GM18868 (cell line): ENCODE results near the gene C8G.
A peak's percentile ranks its signal among the peaks of the same experiment; 100 is the strongest.

Experiments
- ATAC-seq: cut with Tn5 transposase; IDR thresholded peaks from one replicate; pipeline ENCODE4 v1.9.1; 2021; ENCODE audit warnings: mild to moderate bottlenecking, moderate library complexity; ENCODE audit not compliant: unreplicated experiment

The C8G gene

DNA sequence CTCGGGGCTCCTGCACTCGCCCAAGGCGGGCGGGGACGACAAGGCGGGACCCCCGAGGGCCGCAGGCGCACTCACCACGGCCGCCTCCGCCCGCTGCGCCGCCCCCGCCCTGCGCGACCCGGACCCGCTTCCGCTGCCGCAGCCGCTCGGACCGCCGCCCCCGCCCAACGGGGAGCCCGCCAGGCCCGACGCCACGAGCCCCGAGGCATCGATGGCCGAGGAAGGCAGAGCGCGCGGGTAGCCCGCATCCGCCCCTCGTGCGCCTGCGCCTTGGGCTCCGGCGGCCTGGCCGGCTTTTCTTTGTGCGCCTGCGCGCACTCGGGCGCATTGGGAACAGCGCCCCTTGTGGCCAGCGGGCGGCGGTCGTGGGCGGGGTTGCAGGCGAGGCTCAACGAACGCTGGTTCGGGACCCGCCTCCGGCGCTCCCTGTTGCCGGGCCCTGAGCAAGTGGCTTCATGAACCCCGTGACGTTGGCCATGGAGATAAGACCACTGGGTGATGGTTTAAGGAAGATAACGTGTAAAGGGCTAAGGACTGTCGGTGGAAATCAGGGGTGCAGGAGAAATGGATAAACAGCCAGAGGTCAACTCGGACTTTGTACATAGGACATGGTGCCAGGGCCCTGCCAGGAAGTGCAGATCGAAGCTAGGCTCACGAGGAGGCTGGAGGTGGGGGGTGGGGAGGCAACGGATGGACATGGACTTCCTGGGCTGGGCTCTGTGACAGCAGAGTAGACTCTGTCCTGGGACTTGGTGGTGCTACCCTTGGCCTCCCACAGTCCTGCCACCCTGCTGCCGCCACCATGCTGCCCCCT lies at the start of gene C8G, which contains the start of gene FBXW5:
TSS of gene C8G (plus strand) at position 725 of the 814 bp plus-strand sequence. CDS start at position 803, 78 bp downstream.
TSS of gene FBXW5 (minus strand) at position 220 of the 814 bp plus-strand sequence. CDS start 655 bp downstream, outside the sequence.
- peak; percentile 79 for ATAC-seq

DNA sequence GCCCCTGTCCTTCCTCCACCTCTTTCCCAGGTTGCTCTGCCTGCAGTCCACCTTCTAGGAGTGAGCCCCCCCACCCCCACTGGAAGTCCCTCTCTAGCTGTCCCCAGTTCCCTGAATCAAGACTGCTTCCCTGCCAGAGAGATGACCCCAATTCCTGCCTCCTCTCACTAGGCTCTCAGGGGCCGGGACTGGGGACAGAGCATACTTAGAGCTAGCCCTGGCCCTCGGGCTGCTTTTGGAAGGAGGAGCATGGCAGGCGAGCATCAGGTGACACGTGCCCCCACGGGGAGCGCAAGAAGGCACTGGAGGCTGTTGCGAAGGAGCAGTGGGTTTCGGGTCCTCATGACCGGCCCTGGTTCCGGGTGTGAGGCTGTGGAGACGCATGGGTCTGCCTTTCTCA lies 49.0 kb upstream of the C8G start:
- no peak for ATAC-seq

GRCh38 chr9:136898483-136899100 lies 46.5 kb upstream of the C8G start:
- ATAC-seq, result no peak

DNA sequence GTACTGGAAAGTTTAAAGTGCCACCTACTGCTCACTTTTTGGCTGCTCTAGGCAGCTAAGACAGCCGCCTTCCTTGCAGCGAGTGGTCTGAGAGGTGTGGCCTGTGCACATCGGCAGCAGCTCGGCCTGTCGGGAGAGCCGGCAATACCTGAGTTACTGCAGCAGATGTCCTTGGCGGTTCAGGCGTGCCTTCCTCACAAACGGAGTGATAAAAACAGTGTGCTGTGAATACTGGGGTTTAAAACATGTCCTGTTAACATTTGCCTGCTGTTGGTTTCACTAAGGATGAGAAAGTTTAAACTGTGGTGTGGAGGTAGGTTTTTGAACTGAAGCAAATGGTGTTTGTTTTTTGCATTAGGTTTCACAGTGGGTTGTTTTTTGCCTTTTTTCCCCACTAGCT lies 45.8 kb upstream of the C8G start:
- ATAC-seq, result no peak

DNA sequence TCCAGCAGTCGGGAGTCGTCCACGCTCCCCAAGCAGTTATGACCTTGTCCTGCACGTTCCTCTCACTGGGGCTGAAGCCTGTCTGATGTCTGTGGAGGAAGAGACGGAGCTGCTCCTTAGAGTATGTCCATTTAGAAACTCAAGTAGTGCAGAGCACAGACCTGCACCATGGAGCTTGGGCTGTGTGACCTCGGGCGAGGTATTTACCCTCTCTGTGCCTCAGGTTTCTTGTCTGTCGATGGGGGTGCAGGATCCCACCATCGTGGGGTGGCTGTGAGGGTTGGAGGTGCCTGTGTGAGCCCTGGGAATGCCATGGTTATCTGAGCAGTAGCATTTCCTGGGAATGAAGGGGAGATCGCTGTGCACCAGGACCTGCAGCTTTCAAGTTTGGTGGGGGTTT lies 44.5 kb upstream of the C8G start:
- ATAC-seq, result no peak

GRCh38 chr9:136900988-136901515 lies 44.0 kb upstream of the C8G start:
- ATAC-seq, result no peak

- peak; percentile 63 for ATAC-seq
Measured at GRCh38 chr9:136901516-136902258, 43.4 kb upstream of the C8G start.

DNA sequence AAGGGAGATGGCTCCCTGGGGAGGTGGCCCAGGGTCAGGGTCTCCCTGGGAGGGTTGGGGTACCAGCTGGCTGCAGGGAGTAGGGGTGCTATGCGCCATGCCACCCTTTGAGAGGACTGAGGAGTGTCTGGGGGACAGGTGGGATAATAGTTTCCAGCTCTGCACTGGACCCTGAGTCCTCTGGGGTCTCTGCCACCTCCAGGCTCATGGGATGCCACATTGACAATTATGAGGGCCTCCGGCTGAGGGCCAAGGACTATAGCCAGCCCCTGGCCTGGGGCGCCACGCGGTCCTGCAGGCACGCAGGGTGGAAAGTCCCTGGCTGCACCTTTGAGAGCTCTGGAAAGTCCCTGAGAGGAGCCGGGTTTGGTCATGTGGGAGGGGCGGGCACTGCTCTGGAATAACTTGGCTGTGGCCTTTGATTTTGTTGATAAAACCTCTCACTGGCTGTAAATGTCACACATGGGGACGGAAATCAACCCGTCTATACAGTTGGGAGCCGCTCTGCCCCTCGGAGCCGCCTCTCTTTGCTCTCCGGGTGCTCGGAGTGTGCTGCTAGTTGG lies 42.7 kb upstream of the C8G start:
- peak; percentile 66 for ATAC-seq

DNA sequence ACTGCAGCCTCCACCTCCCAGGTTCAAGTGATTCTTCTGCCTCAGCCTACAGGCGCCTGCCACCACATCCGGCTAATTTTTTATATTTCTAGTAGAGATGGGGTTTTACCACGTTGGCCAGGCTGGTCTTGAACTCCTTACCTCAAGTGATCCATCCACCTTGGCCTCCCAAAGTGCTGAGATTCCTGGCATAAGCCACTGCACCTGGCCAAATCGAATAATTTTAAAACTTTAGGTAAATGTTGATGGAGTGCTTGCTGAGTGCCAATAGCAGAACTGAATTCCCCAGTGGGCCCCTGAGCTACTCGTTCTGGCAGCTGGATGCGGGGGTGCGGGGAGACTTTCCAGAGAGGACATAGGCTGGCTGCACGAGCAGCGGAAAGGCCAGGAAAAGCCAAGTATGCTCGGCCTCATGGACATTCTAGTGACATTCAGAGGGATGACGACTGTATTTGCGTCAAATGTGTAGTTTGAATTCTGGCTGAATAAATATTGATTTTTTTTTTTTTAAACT lies 41.9 kb upstream of the C8G start:
- no peak for ATAC-seq

DNA sequence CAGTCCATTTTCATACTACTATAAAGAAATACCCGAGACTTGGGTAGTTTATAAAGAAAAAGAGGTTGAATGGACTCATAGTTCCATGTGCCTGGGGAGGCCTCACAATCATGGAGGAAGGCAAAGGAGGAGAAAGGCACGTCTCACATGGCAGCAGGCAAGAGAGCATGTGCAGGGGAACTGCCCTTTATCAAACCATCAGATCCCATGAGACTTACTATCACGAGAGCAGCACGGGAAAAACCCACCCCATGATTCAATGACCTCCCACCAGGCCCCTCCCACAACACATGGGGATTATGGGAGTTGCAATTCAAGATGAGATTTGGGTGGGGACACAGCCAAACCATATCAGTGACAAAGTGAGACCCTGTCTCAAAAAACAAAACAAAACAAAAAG lies 38.8 kb upstream of the C8G start:
- ATAC-seq, result no peak

GRCh38 chr9:136907011-136907914 lies 37.8 kb upstream of the C8G start:
- no peak for ATAC-seq

DNA sequence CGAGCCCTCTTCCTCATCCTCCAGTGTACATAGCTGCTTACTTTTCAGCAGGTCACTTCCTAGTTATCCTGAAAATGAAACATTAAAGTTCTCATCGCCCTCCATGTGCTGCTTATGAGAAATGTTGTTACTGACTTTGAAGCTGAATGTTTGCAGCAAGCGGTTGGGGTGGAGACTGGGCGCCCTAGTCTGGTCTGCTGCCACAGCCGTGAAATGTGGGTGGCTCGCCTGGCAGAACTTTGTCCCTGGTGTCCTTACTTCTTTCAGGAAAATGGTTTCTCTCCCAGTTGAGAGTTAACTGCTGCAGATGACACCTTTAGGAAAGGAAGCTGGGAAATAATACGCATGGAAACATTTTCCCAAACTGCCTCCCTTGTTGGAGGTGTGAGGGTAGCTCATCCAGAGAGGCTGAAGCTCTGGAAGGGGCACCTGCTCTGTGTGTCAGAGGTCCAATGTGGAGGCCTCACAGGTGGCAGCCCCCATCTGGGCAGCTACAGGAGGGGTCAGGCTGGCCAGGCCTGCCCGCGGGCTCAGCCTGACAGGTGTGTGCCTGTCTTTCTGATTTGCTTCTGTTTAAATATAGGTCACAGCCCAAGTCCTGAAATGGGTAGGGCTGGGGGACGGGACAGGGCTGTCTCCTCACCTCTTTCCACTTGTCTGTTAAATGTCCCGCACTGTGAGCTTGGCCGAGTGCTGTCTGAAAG lies 34.7 kb upstream of the C8G start:
- no peak for ATAC-seq

GRCh38 chr9:136910901-136911245 lies 34.2 kb upstream of the C8G start:
- ATAC-seq, result no peak

GRCh38 chr9:136913701-136914438 lies 31.2 kb upstream of the C8G start:
- no peak for ATAC-seq

- ATAC-seq, result no peak
Measured at GRCh38 chr9:136915632-136916329, 29.3 kb upstream of the C8G start.

DNA sequence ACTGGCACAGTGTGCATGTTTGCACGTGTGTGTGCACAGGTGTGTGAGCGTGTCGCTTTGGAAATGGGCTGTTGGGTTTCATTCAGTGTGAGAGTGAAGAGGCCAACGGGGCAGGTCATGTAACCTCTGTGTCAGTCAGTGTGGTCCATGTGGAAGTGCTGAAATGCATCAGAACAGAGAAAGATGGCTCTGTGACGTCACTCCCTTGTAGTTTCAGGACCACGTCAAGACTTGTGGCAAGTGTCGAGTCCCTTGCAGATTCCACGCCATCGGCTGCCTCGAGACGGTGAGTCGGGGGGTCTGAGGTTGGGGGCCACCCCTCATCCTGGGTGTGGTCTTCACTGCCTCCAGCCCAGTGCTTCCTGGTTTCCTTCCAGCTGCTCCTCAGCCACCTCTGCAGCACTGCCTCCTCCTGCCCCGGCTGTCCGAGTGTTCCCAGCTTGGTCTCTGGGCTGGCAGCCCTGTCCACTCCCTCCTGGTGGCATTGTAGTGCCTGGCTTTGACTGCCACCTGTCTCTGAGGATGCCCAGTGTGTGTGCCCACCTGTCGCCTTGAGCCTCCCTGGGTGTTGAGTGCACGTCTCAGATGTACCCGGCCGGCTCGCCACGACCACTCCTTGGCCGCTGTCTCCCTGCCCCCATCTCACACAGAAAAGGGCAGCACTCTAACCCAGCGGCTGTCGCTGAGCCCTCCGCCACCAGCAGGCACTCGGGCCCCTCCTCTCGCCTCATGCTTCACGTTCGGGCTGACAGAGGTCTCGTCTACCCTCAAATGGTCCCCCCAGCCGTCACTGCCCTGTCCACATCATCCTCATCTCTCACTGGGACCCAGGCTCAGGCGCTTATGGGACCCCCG lies 28.5 kb upstream of the C8G start:
- ATAC-seq, result no peak

DNA sequence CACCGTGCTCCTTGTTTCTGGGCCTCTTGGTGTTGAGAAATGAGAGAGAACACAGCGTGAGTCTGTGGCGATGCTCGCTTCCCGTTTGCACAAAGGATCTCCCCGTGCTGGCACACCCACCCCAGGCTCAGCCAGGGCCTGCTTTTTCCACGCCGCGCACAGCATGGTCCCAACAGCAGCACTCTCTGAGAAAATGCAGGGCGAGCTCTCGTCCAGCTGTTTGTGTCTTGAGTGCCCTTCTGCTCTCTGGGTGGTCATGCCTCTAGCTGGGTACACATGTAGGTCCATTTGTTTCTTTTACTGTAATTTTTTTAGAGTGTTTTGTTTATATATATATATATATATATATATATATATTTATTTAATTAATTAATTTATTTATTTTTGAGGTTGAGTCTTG lies 27.1 kb upstream of the C8G start:
- ATAC-seq, result no peak
